BJ (cell line): ENCODE measurements around the gene NOC3L. TPM values are rescaled to one million over a fixed set of nuclear protein-coding genes. Genes with fewer than 3 reads are reported as not detected.

Experiments
- CTCF ChIA-PET: fragments of 350-600 bp; formaldehyde crosslinking; extraction: SDS; loops from one replicate; lab custom pipeline; 2021; ENCODE audit warnings: antibody characterized with exemption, inconsistent platforms; lab: Yijun Ruan, JAX
- POLR2A ChIA-PET: fragments of 300-600 bp; sonication (Branson Sonifier 250); formaldehyde crosslinking; extraction: SDS; loops from one replicate; lab custom pipeline; 2021; ENCODE audit warnings: antibody characterized with exemption; lab: Charles Lee
- DNase-seq: peaks from one replicate; pipeline ENCODE4 v3.0.0-alpha.2; 2011; ENCODE audit warnings: low read depth
- H3K27me3 ChIP-seq: 2 replicates; pipeline ENCODE4 v1.6.0; 2011; ENCODE audit warnings: low read length; ENCODE audit not compliant: control insufficient read depth, insufficient read depth
- H3K36me3 ChIP-seq: 2 replicates; pipeline ENCODE4 v1.5.1; 2011; ENCODE audit warnings: low read length; ENCODE audit not compliant: control insufficient read depth, insufficient read depth
- H3K4me3 ChIP-seq: 2 replicates; pipeline ENCODE4 v1.5.1; 2011; ENCODE audit warnings: low read depth, mild to moderate bottlenecking, control low read depth, low read length
- CTCF ChIP-seq: IDR thresholded peaks from 2 replicates; pipeline ENCODE4 v1.5.1; 2011; ENCODE audit warnings: low read depth, mild to moderate bottlenecking, control low read depth, inconsistent platforms, low read length, moderate library complexity; ENCODE audit not compliant: insufficient read depth
- polyA plus RNA-seq: library from polyadenylated mRNA; depleted of rRNA; stranded (reverse); fragments of >200 nt; gene quantifications from 2 replicates; pipeline ENCODE4 v1.2.3, GENCODE V29; 2011

The NOC3L gene
- polyA plus RNA-seq, 1 experiment = 5.6 TPM

- no peak for DNase-seq
- ChIA-PET CTCF (interaction anchor here (1.0 to 1.3 kb wide), 2 partner anchors 9 to 234 kb away, joined by 3 to 4 read pairs; no protein-coding TSS in a partner anchor), POLR2A (no interaction called here)
- Histone ChIP-seq H3K27me3 (peaks cover 2% of the 10 kb centered on the region), H3K4me3 (no peak overlapping the region), H3K36me3 (peaks cover 2% of the 10 kb centered on the region; the same call in 1 of the 2 replicates)
- TF ChIP-seq CTCF = no peak
These were observed 52.4 kb downstream of the NOC3L start for GRCh38 chr10:94310369-94310768.

GRCh38 chr10:94308866-94309265 is 53.9 kb downstream of the NOC3L start:
- CTCF ChIA-PET = interaction anchor here (0.9 kb wide), 1 partner anchor 388 kb away, joined by 3 read pairs; no protein-coding TSS in a partner anchor
- peaks cover 3% of the 10 kb centered on the region for H3K27me3 ChIP-seq
- no peak for DNase-seq
- no peak overlapping the region for H3K4me3 ChIP-seq
- POLR2A ChIA-PET = no interaction called here
- peaks cover 2% of the 10 kb centered on the region; the same call in 1 of the 2 replicates for H3K36me3 ChIP-seq
- no peak for TF ChIP-seq CTCF

- no peak for TF ChIP-seq CTCF
- Histone ChIP-seq H3K4me3 (no peak overlapping the region), H3K27me3 (peaks cover 5% of the 10 kb centered on the region), H3K36me3 (no peaks in the 10 kb centered on the region; the same call in 1 of the 2 replicates)
- ChIA-PET POLR2A (no interaction called here), CTCF (no interaction called here)
- no peak for DNase-seq
These were observed 55.6 kb downstream of the NOC3L start for GRCh38 chr10:94307046-94307615.

DNA sequence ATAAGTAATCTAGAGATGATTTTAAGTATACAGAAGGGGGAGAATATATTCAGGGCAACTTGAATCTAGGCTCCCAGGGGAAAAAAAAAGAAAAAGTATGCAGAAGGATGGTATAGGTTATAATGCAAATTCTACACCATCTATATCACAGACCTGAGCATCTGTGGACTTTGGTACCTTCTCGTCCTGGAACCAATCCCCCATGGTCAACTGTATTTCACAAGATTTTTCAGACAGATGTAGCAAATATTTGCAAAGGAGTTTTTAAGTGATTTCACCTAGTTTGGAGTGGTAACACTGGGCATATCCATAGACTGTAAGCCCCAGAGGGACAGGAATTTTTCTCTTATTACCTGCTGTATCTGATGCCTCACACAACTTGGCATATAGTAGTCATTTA is 58.8 kb downstream of the NOC3L start:
- H3K27me3 ChIP-seq = peaks cover 7% of the 10 kb centered on the region
- H3K36me3 ChIP-seq = no peaks in the 10 kb centered on the region
- no peak for TF ChIP-seq CTCF
- DNase-seq = no peak
- CTCF ChIA-PET = interaction anchor here (1.2 to 2.9 kb wide), 4 partner anchors 10 to 16 kb away, joined by 4 to 10 read pairs (median 6); no protein-coding TSS in a partner anchor
- POLR2A ChIA-PET = no interaction called here
- H3K4me3 ChIP-seq = no peak overlapping the region

DNA sequence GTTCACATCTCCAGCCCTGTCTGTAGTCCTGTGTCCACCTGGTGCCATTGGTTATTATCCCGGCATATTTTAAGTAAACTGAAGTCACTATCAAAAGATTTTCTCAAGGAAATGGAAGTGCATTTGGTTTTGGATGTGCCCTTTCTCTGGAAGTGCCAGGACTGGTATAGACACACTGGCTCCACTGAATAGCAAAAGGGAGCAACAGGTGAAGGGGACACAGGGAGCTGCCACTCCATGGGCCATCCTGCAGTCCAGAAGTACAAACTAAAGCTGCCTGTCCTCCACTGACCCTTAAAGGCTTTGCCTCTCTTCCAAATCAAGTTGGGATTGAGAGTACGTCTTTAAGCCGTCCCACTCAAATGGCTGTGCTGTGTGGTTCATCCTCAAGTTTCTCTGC is 62.7 kb downstream of the NOC3L start:
- ChIA-PET CTCF (interaction anchor here (1.1 kb wide), 1 partner anchor 20 kb away, joined by 3 read pairs; no protein-coding TSS in a partner anchor), POLR2A (no interaction called here)
- DNase-seq = no peak
- Histone ChIP-seq H3K36me3 (no peaks in the 10 kb centered on the region), H3K27me3 (peaks cover 5% of the 10 kb centered on the region), H3K4me3 (no peak overlapping the region)
- no peak for TF ChIP-seq CTCF
